A549 (cell line): ENCODE measurements around the gene PLSCR5. TPM values are rescaled to one million over a fixed set of nuclear protein-coding genes. Genes with fewer than 3 reads are reported as not detected.

ENCODE experiments used
- ATAC-seq, 2 experiments: fragments of 200-7000 bp in 1 of 2; fragments of >200 bp in 1 of 2; cut with Nextera tagmentation in 1 of 2; cut with Tn5 transposase in 1 of 2; 3 replicates each; pipeline versions ENCODE4 v1.8.0 to v1.9.1; 2018 to 2020; ENCODE audit warnings: mild to moderate bottlenecking in 1 of 2, moderate library complexity in 1 of 2
- CTCF ChIA-PET: fragments of 300-600 bp; sonication (Branson Sonifier 250); formaldehyde crosslinking; extraction: SDS; loops from one replicate; lab custom pipeline; 2021; ENCODE audit warnings: antibody characterized with exemption, inconsistent platforms; lab: Yijun Ruan, JAX
- POLR2A ChIA-PET: fragments of 350-600 bp; formaldehyde crosslinking; extraction: SDS; loops from one replicate; lab custom pipeline; 2021; ENCODE audit warnings: antibody characterized with exemption, inconsistent platforms; lab: Yijun Ruan, JAX
- DNase-seq, 2 experiments: peaks; one replicate each; pipeline versions ENCODE4 v3.0.0 to v3.0.0-alpha.2; 2011 to 2016; ENCODE audit warnings: low read depth in 1 of 2, low spot score in 1 of 2
- FAIRE-seq: peaks from 2 replicates; lab custom pipeline; 2011; peaks lifted over from hg19 to GRCh38; lab: Jason Lieb, UNC
- H3K27ac ChIP-seq, 2 experiments: fragments of >200 bp; sonication (Bioruptor Twin); formaldehyde crosslinking; 3 replicates each; pipeline ENCODE4 v1.5.1; 2016 to 2017
- H3K4me1 ChIP-seq: fragments of >200 bp; sonication (Bioruptor Twin); formaldehyde crosslinking; 3 replicates; pipeline ENCODE4 v1.6.1; 2016
- H3K4me2 ChIP-seq: fragments of >200 bp; sonication (Bioruptor Twin); formaldehyde crosslinking; 3 replicates; pipeline ENCODE4 v1.6.1; 2016
- H3K4me3 ChIP-seq: fragments of >200 bp; sonication (Bioruptor Twin); formaldehyde crosslinking; 3 replicates; pipeline ENCODE4 v1.5.1; 2016
- H3K9me3 ChIP-seq: fragments of >200 bp; sonication (Bioruptor Twin); formaldehyde crosslinking; 3 replicates; pipeline ENCODE4 v1.6.1; 2016
- CBX8 ChIP-seq: fragments of 200-600 bp; sonication (generic); IDR thresholded peaks from 2 replicates; pipeline ENCODE4 v1.6.1; 2016
- CHD2 ChIP-seq: fragments of 150-350 bp; IDR thresholded peaks from 2 replicates; pipeline ENCODE4 v1.6.1; 2014; ENCODE audit warnings: low read length; ENCODE audit not compliant: partially characterized antibody
- EP300 ChIP-seq, 2 experiments: fragments of >200 bp; sonication (Bioruptor Twin); formaldehyde crosslinking; IDR thresholded peaks; 2 replicates in 1 of 2; 3 replicates in 1 of 2; pipeline ENCODE4 v1.6.1; 2016 to 2017
- FOSL2 ChIP-seq, 2 experiments: fragments of 450-650 bp in 1 of 2; fragments of >200 bp in 1 of 2; sonication (Bioruptor Twin) in 1 of 2; formaldehyde crosslinking; IDR thresholded peaks; 2 replicates each; pipeline versions ENCODE4 v1.5.0 to v1.6.1; 2016 to 2020; ENCODE audit warnings: mild to moderate bottlenecking in 1 of 2, moderate library complexity in 1 of 2
- HES2 ChIP-seq: fragments of >200 bp; sonication (Bioruptor Twin); formaldehyde crosslinking; IDR thresholded peaks from 2 replicates; pipeline ENCODE4 v1.6.1; 2016
- HEYL ChIP-seq: fragments of 250-450 bp; sonication (Bioruptor Pico); IDR thresholded peaks from 2 replicates; pipeline ENCODE4 v1.8.0; 2021; ENCODE audit warnings: mild to moderate bottlenecking, moderate library complexity
- HMGXB4 ChIP-seq: fragments of 250-450 bp; sonication (Bioruptor Pico); IDR thresholded peaks from 2 replicates; pipeline ENCODE4 v1.5.0; 2021; ENCODE audit warnings: mild to moderate bottlenecking, moderate library complexity, borderline replicate concordance
- HOXB5 ChIP-seq: fragments of 250-450 bp; sonication (Bioruptor Pico); IDR thresholded peaks from 2 replicates; pipeline ENCODE4 v1.5.0; 2020; ENCODE audit warnings: mild to moderate bottlenecking, moderate library complexity
- MAFK ChIP-seq: fragments of 450-650 bp; IDR thresholded peaks from 2 replicates; pipeline ENCODE4 v1.6.1; 2014; ENCODE audit not compliant: partially characterized antibody
- MYC ChIP-seq: IDR thresholded peaks from 2 replicates; pipeline ENCODE4 v1.6.1; 2012; ENCODE audit warnings: mild to moderate bottlenecking, inconsistent platforms, low read length, improper control_type of control experiment, borderline replicate concordance
- NFE2L2 ChIP-seq: fragments of 150-350 bp; conservative IDR thresholded peaks from 2 replicates; pipeline ENCODE4 v1.6.1; 2014; ENCODE audit warnings: low read length
- POLR2A ChIP-seq: IDR thresholded peaks from 2 replicates; pipeline ENCODE4 v1.6.1; 2012; ENCODE audit warnings: mild to moderate bottlenecking, low read length
- POLR2AphosphoS2 ChIP-seq: conservative IDR thresholded peaks from 2 replicates; pipeline ENCODE4 v1.6.1; 2012; ENCODE audit warnings: low read length, improper control_type of control experiment, inconsistent platforms
- RAD21 ChIP-seq, 2 experiments: fragments of >200 bp in 1 of 2; sonication (Bioruptor Twin) in 1 of 2; formaldehyde crosslinking in 1 of 2; IDR thresholded peaks in 1 of 2; conservative IDR thresholded peaks in 1 of 2; 2 replicates in 1 of 2; 3 replicates in 1 of 2; pipeline ENCODE4 v1.6.1; 2012 to 2018; ENCODE audit warnings: inconsistent platforms in 1 of 2
- RARB ChIP-seq: fragments of 250-450 bp; sonication (Bioruptor Pico); IDR thresholded peaks from 2 replicates; pipeline ENCODE4 v1.8.0; 2021; ENCODE audit warnings: mild to moderate bottlenecking, moderate library complexity
- RCOR1 ChIP-seq: fragments of 150-350 bp; IDR thresholded peaks from 2 replicates; pipeline ENCODE4 v1.6.1; 2014; ENCODE audit warnings: antibody characterized with exemption, low read length, low read depth
- RFX5 ChIP-seq: fragments of 450-650 bp; IDR thresholded peaks from 2 replicates; pipeline ENCODE4 v1.7.1; 2014; ENCODE audit warnings: antibody characterized with exemption, mild to moderate bottlenecking, moderate library complexity
- RNF2 ChIP-seq: fragments of 200-600 bp; sonication (generic); IDR thresholded peaks from 2 replicates; pipeline ENCODE4 v1.6.1; 2016; ENCODE audit warnings: low read depth, mild to moderate bottlenecking, antibody characterized with exemption, moderate library complexity, borderline replicate concordance
- SMC3 ChIP-seq: fragments of >200 bp; sonication (Bioruptor Twin); formaldehyde crosslinking; IDR thresholded peaks from 3 replicates; pipeline ENCODE4 v1.6.1; 2018; ENCODE audit warnings: inconsistent platforms
- SREBF2 ChIP-seq: fragments of 450-650 bp; IDR thresholded peaks from 2 replicates; pipeline ENCODE4 v1.6.1; 2014; ENCODE audit warnings: mild to moderate bottlenecking, moderate library complexity
- TFCP2L1 ChIP-seq: fragments of 250-450 bp; sonication (Bioruptor Pico); IDR thresholded peaks from 2 replicates; pipeline ENCODE4 v1.5.0; 2021; ENCODE audit warnings: mild to moderate bottlenecking
- ZC3H11A ChIP-seq: fragments of 450-650 bp; IDR thresholded peaks from 2 replicates; pipeline ENCODE4 v1.6.1; 2014; ENCODE audit warnings: antibody characterized with exemption, mild to moderate bottlenecking
- ZSCAN20 ChIP-seq: fragments of 250-450 bp; sonication (Bioruptor Pico); IDR thresholded peaks from 2 replicates; pipeline ENCODE4 v1.8.0; 2022; ENCODE audit warnings: mild to moderate bottlenecking, moderate library complexity
- WGBS: methylation state at CpG from one replicate; pipeline ENCODE4 v1.1.6; 2017; ENCODE audit errors: missing lambda C conversion rate; 5-methylcytosine and 5-hydroxymethylcytosine counted together
- polyA plus RNA-seq, 4 experiments: library from polyadenylated mRNA; depleted of rRNA in 3 of 4; stranded (reverse); fragments of >200 nt; fragmentation: RNase III in 1 of 4; extraction: RNeasy Plus Mini Kit Qiagen cat#74134 plus additional on column Dnase treatment in 1 of 4; gene quantifications; 2 replicates in 3 of 4; 3 replicates in 1 of 4; pipeline ENCODE4 v1.2.3, GENCODE V29; 2011 to 2017
- TF ChIP-seq, protein P1 (sequence below): IDR thresholded peaks from 2 replicates; pipeline ENCODE4 v1.6.1; 2012

PLSCR5 gene
- polyA plus RNA-seq, 2 of the 4 experiments (the other 2 are of a cell fraction): not detected

DNA sequence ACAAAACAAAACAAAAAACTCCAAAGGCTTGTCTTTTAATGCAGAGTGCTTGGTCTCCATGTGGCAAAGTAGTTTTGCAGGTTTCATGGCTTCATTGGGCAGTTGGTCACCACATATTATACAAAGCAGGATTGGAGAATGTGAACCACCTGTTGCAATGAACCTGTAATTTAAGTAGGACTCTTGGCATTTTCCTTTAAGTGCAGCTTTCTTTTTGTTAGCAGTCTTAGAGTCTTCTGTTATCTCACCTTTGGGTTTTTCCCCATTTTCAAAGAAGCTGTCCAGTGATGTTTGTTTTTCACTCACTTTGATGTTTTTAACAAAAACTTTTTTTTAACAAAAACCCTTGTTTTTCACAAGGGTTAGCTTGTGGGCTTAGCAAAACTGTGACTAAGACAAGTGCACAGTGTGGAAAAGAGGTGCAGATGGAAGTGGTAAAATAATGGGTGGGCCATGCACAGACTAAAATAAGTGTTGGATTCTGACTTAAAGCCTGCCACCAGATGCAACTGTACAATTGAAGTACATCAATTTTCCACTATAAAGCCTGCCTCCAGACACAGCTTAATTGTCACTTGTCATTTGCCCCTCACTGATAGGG is 57.8 kb downstream of the PLSCR5 start:
- Histone ChIP-seq H3K27ac (no peak overlapping the region), H3K4me3 (no peak overlapping the region), H3K4me1 (peaks cover 26% of the 10 kb centered on the region; the same call in 2 of the 3 replicates), H3K9me3 (no peaks in the 10 kb centered on the region), H3K4me2 (no peak overlapping the region)
- CTCF ChIA-PET: no interaction called here
- ATAC-seq: no peak
- TF ChIP-seq CBX8 (no peak), ZSCAN20 (CRISPR knock-in tag) (no peak), RCOR1 (no peak), EP300 (IDR thresholded peaks at IDR 0.05) (no peak), MYC (no peak), RARB (CRISPR knock-in tag) (no peak), HOXB5 (CRISPR knock-in tag) (no peak), MAFK (no peak), POLR2A (no peak), HES2 (no peak), NFE2L2 (no peak), ZC3H11A (no peak)
- TF ChIP-seq, protein P1, sequence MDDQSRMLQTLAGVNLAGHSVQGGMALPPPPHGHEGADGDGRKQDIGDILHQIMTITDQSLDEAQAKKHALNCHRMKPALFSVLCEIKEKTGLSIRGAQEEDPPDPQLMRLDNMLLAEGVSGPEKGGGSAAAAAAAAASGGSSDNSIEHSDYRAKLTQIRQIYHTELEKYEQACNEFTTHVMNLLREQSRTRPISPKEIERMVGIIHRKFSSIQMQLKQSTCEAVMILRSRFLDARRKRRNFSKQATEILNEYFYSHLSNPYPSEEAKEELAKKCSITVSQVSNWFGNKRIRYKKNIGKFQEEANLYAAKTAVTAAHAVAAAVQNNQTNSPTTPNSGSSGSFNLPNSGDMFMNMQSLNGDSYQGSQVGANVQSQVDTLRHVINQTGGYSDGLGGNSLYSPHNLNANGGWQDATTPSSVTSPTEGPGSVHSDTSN: no peak
- POLR2A ChIA-PET: no interaction called here
- no peak for DNase-seq
- no peak for FAIRE-seq

DNA sequence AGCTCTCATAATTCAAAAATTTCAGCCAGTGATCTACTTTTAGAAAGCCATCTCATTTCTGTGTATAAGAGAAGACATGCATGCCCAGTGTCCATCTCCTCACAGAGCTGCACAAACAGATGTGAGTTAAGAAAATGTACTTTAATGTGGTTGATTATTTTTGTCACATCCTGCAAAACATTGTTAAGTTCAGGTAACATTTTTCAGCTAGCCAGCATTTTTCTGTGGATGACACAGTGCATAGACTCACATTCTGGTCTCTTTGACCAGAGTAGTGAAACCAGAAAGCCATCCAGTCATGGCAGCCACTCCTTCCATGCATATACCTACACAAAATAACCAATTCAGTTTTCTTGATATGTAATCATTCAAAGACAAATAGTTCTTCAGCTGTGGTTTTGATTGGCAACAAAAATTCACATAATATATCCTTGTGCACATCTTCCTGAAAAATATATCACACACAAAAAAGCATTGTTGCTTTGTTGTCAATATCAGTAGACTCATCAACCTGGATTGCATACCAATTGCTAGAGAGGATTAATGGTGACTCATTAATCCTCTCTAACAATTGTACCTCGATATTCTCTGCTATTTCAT is 58.7 kb downstream of the PLSCR5 start:
- no peak overlapping the region for H3K4me2 ChIP-seq
- no peak overlapping the region for H3K4me3 ChIP-seq
- ChIA-PET CTCF (no interaction called here), POLR2A (no interaction called here)
- H3K27ac ChIP-seq: no peak overlapping the region
- DNase-seq: no peak
- H3K4me1 ChIP-seq: peaks cover 33% of the 10 kb centered on the region; the same call in 2 of the 3 replicates
- no peaks in the 10 kb centered on the region for H3K9me3 ChIP-seq
- no peak for FAIRE-seq
- TF ChIP-seq HEYL (CRISPR knock-in tag) (no peak), EP300 (IDR thresholded peaks at IDR 0.05) (no peak), TFCP2L1 (CRISPR knock-in tag) (no peak), ZSCAN20 (CRISPR knock-in tag) (no peak), FOSL2 (IDR thresholded peaks at IDR 0.05) (no peak), FOSL2 (CRISPR knock-in tag; IDR thresholded peaks at IDR 0.05) (no peak), SREBF2 (no peak), HMGXB4 (no peak), SMC3 (no peak), POLR2AphosphoS2 (no peak), RFX5 (no peak), CHD2 (no peak), RNF2 (no peak), CBX8 (no peak), RAD21 (conservative IDR thresholded peaks at IDR 0.05 in 1 of 2, IDR thresholded peaks at IDR 0.05 in 1 of 2) (no peak)
- ATAC-seq: no peak
- 0% methylated on average over 1 of the region's 1 CpG for WGBS
